ENCODE data around the gene URB1.

Gene URB1

DNA sequence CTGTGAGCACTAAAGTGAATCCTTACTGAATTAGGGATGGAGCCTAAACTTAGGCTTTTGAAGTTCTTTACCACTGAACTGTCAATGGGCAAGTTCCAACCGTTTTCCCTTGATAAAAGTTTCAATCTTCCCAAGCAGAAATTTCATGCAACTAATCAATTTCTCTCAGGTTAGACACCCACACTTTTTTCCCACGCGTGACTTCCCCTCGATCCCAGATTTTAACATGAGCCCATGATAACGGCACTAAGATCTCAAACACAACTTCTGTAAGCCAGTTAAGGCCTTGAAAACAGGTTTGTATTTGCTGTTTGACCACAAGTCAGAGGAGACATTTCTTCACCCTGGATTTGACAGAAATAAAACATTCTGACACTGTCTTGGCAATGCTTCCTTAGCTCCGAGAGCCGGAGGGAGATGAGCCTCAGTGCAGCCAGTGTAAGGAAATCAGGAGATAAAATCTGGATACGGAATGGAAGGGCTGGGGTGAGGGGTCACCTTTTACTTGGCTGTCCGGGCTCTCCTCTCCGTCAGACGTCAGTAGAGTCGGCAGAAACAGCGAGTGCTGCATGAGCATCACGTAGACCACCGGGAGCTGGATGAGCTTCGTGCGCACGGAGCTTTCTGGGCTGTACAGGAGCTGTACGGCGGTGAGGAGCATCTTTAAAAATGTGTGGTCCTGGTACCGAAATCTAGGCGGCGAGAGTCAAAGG is 54.4 kb downstream of the URB1 start:
- TF ChIP-seq, protein P1, sequence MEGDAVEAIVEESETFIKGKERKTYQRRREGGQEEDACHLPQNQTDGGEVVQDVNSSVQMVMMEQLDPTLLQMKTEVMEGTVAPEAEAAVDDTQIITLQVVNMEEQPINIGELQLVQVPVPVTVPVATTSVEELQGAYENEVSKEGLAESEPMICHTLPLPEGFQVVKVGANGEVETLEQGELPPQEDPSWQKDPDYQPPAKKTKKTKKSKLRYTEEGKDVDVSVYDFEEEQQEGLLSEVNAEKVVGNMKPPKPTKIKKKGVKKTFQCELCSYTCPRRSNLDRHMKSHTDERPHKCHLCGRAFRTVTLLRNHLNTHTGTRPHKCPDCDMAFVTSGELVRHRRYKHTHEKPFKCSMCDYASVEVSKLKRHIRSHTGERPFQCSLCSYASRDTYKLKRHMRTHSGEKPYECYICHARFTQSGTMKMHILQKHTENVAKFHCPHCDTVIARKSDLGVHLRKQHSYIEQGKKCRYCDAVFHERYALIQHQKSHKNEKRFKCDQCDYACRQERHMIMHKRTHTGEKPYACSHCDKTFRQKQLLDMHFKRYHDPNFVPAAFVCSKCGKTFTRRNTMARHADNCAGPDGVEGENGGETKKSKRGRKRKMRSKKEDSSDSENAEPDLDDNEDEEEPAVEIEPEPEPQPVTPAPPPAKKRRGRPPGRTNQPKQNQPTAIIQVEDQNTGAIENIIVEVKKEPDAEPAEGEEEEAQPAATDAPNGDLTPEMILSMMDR (IDR thresholded peaks at IDR 0.05; ENCODE audit: insufficient read depth, missing control alignments) = no peak
- DNase-seq (ENCODE audit: insufficient read length, low spot score) (no peak), FAIRE-seq (no peak)

DNA sequence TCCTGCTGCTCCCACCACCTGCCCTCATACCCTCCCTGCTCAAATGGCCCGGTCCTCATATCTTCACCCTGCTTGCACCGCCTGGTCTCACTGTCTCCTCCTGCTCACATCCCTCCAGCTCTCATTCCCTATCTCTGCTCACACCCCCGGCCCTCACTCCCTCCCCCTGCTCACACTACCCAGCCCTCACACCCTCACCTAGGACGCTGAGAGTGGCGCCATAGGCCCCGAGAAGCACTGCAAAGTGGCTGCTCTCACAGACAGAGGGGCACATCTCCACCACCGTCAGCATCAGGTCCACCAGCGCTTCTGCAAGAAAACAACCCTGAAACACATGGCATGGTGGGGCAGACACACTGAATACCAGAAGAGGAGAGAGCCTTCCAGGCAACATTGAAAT is 55.6 kb downstream of the URB1 start:
- DNase-seq (ENCODE audit: insufficient read length, low spot score) = no peak
- no peak for FAIRE-seq
- TF ChIP-seq, protein P1 (IDR thresholded peaks at IDR 0.05; ENCODE audit: insufficient read depth, missing control alignments) = no peak

DNA sequence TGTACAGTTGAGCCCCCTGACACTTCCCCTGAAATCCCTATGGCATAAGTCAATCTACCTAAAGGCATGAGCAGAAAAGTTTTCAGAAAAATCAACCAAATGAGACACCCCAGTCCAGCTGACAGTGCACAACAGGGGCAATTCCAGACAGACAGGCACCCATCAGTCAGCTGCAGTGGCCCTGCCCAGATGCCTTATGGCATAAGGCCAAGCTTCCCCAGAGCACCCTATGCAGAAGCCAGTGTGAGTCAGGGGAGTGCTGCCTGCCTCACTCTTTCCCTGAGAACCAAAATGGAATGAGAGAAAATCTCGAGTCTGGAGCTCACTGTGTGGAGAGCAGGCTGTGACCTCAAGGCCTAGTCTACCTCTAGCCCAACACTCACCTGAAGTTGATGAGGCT is 56.1 kb downstream of the URB1 start:
- no peak for FAIRE-seq
- no peak for DNase-seq (ENCODE audit: insufficient read length, low spot score)
- TF ChIP-seq, protein P1 (IDR thresholded peaks at IDR 0.05; ENCODE audit: insufficient read depth, missing control alignments) = no peak

DNA sequence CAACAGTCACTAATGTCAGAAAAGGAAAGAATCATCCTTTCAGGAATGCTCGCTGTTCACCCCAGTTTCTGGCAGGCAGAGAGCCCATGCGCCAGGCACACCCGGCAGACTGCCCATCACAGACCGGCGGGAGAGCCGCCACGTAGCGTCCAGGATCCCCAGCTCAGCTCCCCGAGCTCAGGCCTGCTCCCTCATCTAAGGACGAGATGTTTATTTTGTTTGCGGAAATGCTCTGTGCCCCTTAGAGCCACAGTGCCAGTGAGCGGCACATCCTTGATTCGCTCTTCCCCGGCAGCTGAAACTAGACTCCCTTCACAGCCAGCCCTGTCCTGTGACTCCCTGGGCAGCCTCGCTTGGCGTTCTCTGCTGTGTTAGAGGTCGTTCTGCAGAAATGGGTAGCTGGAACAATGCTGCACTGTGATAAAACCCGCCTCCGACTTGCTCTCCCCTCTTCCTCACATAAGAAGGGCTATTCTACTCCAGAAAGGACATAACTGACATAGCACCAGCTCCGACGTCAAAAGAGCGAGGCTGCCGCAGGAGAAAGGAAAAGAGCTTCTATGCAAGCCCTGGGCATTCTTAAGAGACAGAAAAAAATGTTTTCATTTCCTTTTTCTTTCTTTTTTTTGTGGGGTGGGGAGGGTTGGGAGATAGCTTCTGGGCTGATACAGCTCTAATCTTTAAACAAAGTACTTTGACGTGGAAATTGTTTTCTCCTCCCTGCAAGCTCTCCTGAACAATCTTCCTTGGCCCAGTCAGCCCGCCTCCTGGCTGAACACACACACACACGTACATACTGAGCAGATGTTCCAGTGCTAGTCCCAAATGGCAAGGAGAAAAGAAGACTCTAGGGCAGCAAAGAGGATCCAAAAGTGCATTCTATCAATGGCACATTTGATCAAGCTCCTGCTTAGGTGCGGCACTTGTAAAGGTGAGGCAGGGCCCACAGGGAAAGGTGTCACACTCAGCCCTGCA is 56.9 kb downstream of the URB1 start:
- TF ChIP-seq, protein P1 (IDR thresholded peaks at IDR 0.05; ENCODE audit: insufficient read depth, missing control alignments) = no peak
- FAIRE-seq (no peak), DNase-seq (ENCODE audit: insufficient read length, low spot score) (no peak)

DNA sequence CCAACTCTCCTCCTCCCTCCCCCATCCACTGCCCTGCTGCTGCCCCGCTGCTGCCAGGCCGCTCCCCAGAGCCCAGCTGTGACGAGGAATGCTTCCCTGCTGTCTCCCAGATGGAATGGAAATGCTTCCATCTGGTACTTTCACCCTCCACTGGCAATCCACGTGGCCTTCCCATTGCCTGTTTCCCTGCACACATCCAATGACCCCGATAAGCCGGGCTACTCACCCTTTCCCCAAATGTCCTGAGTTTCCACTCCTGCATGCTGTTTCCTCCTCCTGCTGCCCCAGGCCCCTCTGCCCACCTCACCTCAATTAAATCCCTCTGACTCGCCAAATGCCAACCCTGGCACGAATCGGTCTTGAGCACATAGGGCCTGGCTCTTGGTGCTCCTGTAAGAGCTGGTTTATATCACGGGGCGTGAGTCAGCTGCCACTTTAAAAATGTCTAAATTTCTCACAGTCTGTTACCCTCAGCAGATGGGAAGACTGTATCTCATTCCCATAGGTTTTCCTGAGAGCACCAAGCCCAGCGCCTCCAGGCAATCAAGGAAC is 57.8 kb downstream of the URB1 start:
- TF ChIP-seq, protein P1 (IDR thresholded peaks at IDR 0.05; ENCODE audit: insufficient read depth, missing control alignments) = no peak
- DNase-seq (ENCODE audit: insufficient read length, low spot score) = no peak
- FAIRE-seq = no peak

DNA sequence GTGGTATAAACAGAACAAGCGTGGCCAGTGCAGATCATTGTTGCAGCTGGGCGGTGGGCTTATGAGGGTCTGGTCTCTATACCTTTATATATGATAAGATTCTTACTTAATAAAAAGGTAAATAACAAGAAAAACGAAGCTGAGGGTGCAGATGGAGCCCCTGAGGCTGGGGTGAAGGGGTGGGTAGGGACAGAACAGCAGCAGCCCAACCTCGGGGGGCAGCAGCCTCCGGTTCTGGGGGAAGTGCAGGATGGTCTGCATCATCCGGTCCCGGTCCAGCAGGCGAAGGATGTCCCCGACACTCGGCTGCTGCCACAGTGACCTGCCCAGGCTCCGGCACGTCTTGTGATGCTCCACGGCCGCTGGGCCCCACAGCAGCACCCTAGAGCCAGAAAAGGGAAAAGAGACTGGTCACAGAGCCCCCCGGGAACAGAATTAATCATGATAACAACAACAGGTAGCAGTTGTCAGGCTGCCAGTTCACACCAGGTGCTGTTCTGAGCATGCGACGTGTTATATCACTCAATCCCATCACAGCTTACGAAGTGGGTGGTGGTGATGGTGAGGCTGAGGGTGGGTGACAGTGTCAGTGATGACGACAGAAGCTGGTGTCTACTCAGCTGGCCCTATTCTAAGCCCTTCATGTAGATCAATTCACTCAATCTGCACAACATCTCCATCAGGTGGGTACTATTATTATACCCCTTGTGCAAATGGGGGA is 58.7 kb downstream of the URB1 start:
- DNase-seq (ENCODE audit: insufficient read length, low spot score) = no peak
- TF ChIP-seq, protein P1 (IDR thresholded peaks at IDR 0.05; ENCODE audit: insufficient read depth, missing control alignments) = no peak
- FAIRE-seq = no peak
